ENCODE results near the gene KRT16.
"Not testable (repeated sequence)": the region's sequence is repeated elsewhere in the genome, so short reads cannot be mapped to it uniquely, and the experiment has no call there.

The KRT16 gene

DNA sequence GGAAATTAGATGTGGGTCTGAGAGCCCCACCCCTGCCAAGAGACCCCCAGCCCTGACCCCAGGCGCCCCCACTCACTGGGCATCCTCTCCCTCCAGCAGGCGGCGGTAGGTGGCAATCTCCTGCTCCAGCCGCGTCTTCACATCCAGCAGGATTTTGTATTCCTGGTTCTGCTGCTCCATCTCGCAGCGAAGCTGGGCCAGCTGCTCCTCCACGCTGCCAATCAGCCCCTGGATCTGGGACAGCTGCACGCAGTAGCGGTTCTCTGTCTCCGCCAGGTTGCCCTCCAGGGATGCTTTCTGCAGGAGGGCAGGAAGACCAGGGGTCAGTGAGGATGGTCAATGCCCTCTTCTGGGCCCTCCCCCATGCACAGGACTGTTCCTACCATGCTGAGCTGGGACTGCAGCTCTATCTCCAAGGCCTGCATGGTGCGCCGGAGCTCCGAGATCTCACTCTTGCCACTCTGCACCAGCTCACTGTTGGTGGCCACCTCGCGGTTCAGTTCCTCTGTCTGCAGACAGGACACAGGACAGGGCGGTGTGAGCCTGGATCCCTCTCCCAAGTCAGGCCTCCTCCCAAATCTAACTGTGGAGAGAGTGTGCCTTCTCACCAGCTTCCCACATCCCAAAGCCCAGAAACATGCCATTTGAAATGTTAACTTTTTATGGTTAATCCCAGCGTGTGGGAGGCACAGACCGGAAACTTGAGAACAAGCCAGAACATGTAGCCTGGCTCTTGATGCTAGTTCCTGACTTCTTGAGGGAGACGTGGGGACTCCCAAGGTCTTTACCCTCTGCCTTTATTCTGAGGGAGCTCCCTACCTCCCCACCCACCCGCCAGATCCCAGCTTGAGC, 8.2 kb upstream of the KRT16 start:
- TF ChIP-seq, protein P1, sequence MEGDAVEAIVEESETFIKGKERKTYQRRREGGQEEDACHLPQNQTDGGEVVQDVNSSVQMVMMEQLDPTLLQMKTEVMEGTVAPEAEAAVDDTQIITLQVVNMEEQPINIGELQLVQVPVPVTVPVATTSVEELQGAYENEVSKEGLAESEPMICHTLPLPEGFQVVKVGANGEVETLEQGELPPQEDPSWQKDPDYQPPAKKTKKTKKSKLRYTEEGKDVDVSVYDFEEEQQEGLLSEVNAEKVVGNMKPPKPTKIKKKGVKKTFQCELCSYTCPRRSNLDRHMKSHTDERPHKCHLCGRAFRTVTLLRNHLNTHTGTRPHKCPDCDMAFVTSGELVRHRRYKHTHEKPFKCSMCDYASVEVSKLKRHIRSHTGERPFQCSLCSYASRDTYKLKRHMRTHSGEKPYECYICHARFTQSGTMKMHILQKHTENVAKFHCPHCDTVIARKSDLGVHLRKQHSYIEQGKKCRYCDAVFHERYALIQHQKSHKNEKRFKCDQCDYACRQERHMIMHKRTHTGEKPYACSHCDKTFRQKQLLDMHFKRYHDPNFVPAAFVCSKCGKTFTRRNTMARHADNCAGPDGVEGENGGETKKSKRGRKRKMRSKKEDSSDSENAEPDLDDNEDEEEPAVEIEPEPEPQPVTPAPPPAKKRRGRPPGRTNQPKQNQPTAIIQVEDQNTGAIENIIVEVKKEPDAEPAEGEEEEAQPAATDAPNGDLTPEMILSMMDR (IDR thresholded peaks at IDR 0.05; ENCODE audit: low read depth, low read length): no peak
- no peak for DNase-seq (ENCODE audit: extremely low read depth, low read depth)

DNA sequence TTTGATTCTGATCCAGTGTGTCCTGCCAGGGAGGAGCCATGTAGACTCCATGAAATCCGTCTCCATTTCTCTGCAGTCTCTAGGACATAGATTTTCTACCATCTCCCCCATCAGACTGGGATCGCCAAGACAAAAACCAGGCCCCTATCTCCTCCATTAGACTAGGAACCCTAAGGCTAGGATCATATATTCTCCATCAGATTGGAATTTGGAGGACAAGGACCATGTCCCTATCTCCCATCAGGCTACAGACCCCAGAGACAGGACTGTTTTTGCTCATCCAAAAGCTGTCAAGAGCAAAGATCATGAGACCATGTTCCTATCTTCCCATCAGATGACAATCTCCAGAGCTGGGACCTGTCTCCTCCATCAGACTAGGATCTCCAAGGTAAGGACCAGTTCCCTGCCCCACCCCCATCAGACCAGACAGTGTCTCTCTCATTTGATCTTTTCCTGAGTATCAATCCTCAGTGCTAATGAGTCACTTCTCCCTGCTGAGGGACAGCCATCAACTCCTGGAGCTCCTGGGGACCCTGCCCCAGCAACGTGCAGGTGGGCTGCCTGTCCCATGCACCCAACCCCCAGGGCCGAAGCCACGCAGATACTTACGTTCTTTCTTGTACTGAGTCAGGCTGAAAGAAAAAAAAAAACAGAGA, 7.5 kb upstream of the KRT16 start:
- DNase-seq (ENCODE audit: extremely low read depth, low read depth): not testable (repeated sequence)

DNA sequence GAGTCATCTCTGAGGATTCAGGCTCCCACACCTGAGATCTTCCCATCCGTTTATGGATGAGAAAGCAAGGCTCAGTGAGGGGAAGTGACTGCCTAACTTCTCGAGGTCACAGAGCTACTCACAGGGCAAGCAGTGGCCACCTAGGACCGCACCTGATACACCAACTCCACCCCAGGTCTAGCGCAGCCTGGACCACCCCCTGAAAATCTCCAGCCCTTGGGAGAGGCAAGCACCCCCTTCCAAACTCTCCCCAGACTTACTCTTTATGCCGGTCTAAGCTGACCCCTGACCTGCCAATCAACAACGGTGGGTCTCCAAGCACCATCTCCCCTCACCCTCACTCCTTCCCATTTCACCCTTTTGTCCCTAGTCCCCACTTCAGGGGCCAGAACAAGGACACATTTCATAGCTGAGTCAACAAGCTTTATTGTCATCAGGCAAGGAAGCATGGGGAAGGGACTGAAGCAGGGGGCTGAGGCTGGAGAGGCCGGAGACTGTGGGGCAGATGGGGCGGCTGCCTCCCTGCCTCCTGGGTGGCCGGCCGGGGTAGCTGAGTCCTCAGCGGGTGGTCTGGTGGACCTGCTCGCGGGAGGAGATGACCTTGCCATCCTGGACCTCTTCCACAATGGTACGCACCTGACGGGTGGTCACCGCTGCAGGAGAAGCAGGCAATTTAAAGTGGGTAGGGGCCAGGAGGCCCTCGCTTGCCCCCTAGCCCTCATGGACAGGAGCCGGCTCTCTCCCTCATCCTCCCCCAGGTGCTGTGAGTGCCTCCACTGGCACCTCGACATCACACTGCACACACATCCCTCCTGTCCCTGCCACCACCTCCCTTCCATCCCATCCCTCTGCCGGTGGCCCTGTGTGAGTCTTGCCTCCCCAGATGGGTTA, 6.7 kb upstream of the KRT16 start:
- TF ChIP-seq, protein P1 (IDR thresholded peaks at IDR 0.05; ENCODE audit: low read depth, low read length): no peak

DNA sequence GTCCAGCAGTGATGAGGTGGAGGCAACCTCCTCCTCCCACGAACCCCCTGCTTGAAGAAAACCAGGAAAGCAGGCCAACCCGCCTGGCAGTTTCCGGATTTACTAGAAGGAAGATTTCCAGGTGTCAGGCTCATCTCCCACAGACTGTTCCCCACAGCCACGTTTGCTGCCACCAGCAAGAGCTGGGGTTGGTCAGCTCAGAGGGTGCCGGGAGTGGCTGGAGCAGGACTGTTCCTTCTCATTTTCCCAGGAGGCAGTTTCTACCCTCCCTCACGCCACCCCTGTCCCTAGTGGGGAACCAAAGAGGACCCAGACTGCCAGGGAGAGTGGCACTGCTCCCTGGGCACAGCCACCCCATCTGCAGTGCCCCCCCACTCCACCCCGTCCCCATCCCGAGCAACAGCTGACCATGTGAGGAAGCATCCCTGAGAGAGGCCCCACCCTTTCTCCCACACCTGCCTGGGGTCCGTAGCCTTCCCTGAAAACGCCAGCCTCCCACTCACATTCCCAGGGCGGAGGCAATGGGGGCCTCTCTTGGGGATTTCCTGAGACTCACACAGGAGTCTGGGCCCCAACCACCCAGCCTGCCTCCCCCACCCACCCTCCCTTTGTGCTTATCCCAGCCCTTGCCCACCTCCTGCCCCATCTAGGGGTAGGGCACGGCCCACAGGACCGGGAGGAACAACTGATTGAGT, 5.9 kb upstream of the KRT16 start:
- TF ChIP-seq, protein P1 (IDR thresholded peaks at IDR 0.05; ENCODE audit: low read depth, low read length): no peak
- no peak for DNase-seq (ENCODE audit: extremely low read depth, low read depth)

More for the DNA sequence above, 6.7 kb upstream of the KRT16 start:
- no peak for DNase-seq (ENCODE audit: extremely low read depth, low read depth)

DNA sequence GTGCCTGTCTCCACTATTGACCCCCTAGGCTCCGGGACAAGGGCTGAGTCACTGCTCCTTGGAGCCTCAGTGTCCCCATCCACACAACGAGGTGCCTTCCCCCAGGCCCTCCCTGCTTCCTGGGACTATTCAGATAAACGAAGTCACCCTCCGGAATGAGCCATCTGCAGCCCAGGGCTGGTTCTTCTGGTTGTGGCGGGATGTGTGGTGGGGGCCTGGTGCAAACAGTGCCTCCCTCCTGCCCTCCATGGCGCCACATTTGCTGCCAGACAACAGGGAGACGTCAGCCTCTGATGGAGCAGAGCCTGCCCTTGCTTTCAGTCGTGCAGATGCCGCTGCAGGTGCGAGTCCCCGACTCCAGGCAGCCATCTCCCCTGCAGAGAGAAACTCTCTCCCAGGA, 5.1 kb upstream of the KRT16 start:
- DNase-seq (ENCODE audit: extremely low read depth, low read depth): no peak
- TF ChIP-seq, protein P1 (IDR thresholded peaks at IDR 0.05; ENCODE audit: low read depth, low read length): no peak

DNA sequence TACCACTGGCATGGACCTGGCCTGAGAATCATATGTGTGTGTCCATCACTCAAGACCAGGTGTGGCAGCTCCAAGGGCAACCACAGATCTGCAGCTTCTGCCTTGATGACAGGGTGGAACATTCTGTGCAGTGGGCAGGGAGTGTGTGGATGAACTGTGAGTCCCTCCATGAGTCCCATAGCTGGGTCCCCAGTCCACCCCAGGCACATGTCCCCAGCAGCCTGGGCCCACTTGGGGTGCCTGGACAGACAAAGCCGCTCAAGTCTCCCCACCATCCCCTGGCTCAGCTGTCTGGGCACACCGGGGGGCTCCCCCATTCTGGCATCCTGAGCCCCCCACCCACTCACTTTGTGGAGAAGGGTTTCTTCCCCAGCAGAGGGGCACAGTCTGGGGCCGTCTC, 4.6 kb upstream of the KRT16 start:
- DNase-seq (ENCODE audit: extremely low read depth, low read depth): no peak

DNA sequence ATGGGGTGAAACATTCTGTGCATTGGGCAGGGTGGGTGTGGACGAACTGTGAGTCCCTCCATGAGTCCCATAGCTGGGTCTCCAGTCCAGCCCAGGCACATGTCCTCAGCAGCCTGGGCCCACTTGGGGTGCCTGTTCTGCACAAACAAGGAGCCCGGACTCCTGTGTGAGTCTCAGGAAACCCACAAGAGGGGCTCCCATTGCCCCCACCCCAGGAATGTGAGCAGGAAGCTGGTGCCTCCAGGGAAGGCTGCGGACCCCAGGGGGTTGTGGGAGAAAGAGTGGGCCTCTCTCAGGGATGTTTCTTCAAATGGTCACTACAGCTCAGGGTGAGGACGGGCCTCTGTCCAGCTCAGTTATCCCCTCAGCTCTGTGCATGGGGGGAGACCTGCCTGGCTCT, 3.9 kb upstream of the KRT16 start:
- not testable (repeated sequence) for DNase-seq (ENCODE audit: extremely low read depth, low read depth)

More for the DNA sequence above, 4.6 kb upstream of the KRT16 start:
- TF ChIP-seq, protein P1 (IDR thresholded peaks at IDR 0.05; ENCODE audit: low read depth, low read length): no peak

Data from AG09319 (cell line).